HG03196 (cell line): ENCODE data around the gene ARID1A.

Experiments used
- ATAC-seq: cut with Tn5 transposase; IDR thresholded peaks from one replicate; pipeline ENCODE4 v1.9.1; 2021; ENCODE audit not compliant: unreplicated experiment

Gene ARID1A

GRCh38 chr1:26758358-26758757, 62.5 kb downstream of the ARID1A start:
- no peak for ATAC-seq

- no peak for ATAC-seq
Observed at GRCh38 chr1:26759531-26759930, 63.7 kb downstream of the ARID1A start.

- ATAC-seq, result no peak
Observed at GRCh38 chr1:26761217-26761616, 65.4 kb downstream of the ARID1A start.

- ATAC-seq, result no peak
Observed at GRCh38 chr1:26767714-26768113, 71.9 kb downstream of the ARID1A start.

- no peak for ATAC-seq
Observed at GRCh38 chr1:26768755-26769154, 72.9 kb downstream of the ARID1A start.

GRCh38 chr1:26771285-26771642, 75.4 kb downstream of the ARID1A start:
- no peak for ATAC-seq

GRCh38 chr1:26771643-26772321, 76.0 kb downstream of the ARID1A start:
- no peak for ATAC-seq

GRCh38 chr1:26772687-26773086, 76.9 kb downstream of the ARID1A start:
- no peak for ATAC-seq

GRCh38 chr1:26774462-26774861, 78.6 kb downstream of the ARID1A start:
- no peak for ATAC-seq

- no peak for ATAC-seq
Observed at GRCh38 chr1:26775666-26776065, 79.9 kb downstream of the ARID1A start.

GRCh38 chr1:26779098-26779668, 83.4 kb downstream of the ARID1A start:
- no peak for ATAC-seq

GRCh38 chr1:26780344-26780957, 84.6 kb downstream of the ARID1A start:
- no peak for ATAC-seq

GRCh38 chr1:26781206-26781825, 85.5 kb downstream of the ARID1A start:
- no peak for ATAC-seq

GRCh38 chr1:26782521-26783212, 86.9 kb downstream of the ARID1A start:
- ATAC-seq, result no peak

GRCh38 chr1:26783646-26784022, 87.8 kb downstream of the ARID1A start:
- no peak for ATAC-seq

GRCh38 chr1:26784023-26784871, 88.4 kb downstream of the ARID1A start:
- no peak for ATAC-seq

GRCh38 chr1:26784886-26785285, 89.1 kb downstream of the ARID1A start:
- ATAC-seq, result no peak

- no peak for ATAC-seq
Observed at GRCh38 chr1:26785611-26786436, 90.0 kb downstream of the ARID1A start.

- no peak for ATAC-seq
Observed at GRCh38 chr1:26786437-26787380, 90.9 kb downstream of the ARID1A start.
